ENCODE data around the gene TAPBPL. TPM values are rescaled to one million over a fixed set of nuclear protein-coding genes. Genes with fewer than 3 reads are reported as not detected.
A peak's percentile ranks its signal among the peaks of the same experiment; 100 is the strongest.

TAPBPL gene
- total and polyA plus RNA-seq, 2 of the 13 experiments (the other 11 are each of a cell fraction or from before 2014, with no cell fraction given) = 10.0 to 14.5 TPM

DNA sequence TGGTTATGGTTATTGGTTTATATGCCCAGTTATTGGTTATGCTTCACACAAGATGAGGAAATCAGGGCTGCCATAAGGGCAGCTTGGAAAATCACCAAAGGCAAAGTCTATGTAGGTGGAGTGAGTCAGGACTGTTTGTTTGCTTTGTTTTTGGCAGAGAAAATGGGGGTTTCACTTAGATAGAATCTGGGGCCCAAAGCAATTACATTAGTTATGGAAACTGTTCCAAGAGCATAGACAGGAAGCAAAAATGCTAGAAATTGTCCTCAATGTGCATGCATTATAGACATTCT lies 16.4 kb downstream of the TAPBPL start:
- in situ Hi-C loops (cut with HindIII; ENCODE audit: extremely low pct_ligation_motif_present, low pct_unique_long_range_greater_than_20kb) (loop anchor here (25.0 kb wide), 1 partner anchor 406 kb away; no protein-coding TSS in a partner anchor), intact Hi-C loops (cut with micrococcal nuclease; ENCODE audit: unreplicated experiment) (loop anchor here (10.0 kb wide), 1 partner anchor 133 kb away; no protein-coding TSS in a partner anchor)
- Histone ChIP-seq H3K27me3 (ENCODE audit: control insufficient read depth in 1 of 2, insufficient read depth in 2 of 2, low read length in 2 of 2) (no peaks in the 10 kb centered on the region), H3K4me1 (ENCODE audit: insufficient read depth, low read length) (peaks cover 41% of the 10 kb centered on the region), H3K9ac (ENCODE audit: insufficient read depth, low read depth, low read length) (no peak overlapping the region), H3K36me3 (replicated peaks in 1 of 2; ENCODE audit: control insufficient read depth in 1 of 2, insufficient read depth in 2 of 2, low read length in 2 of 2) (peaks cover 7 to 11% of the 10 kb centered on the region in 2 experiments; a peak in 3 of 5 replicates), H3K9me3 (ENCODE audit: low read length) (no peaks in the 10 kb centered on the region), H4K20me1 (ENCODE audit: insufficient read depth, low read length) (no peaks in the 10 kb centered on the region), H3K4me3 (replicated peaks in 1 of 3; ENCODE audit: insufficient read depth in 1 of 3, low read depth in 2 of 3, low read length in 3 of 3) (no peak overlapping the region), H3K4me2 (ENCODE audit: low read depth, low read length) (peak overlapping the region; percentile 8; the same call in 1 of the 2 replicates), H2AFZ (ENCODE audit: low read length) (no peak overlapping the region), H3K79me2 (ENCODE audit: insufficient read depth, low read length) (no peaks in the 10 kb centered on the region), H3K27ac (ENCODE audit: extremely low read length, insufficient read depth, low read length) (no peak overlapping the region)
- TF ChIP-seq CCAR2 (optimal IDR thresholded peaks at IDR 0.05; ENCODE audit: low read depth, low read length) (no peak), NR3C1 (CRISPR knock-in tag; IDR thresholded peaks at IDR 0.05) (no peak), MAFF (IDR thresholded peaks at IDR 0.05; ENCODE audit: low read depth, low read length) (no peak), ZNF512 (CRISPR knock-in tag; IDR thresholded peaks at IDR 0.05) (no peak), MTF1 (CRISPR knock-in tag; IDR thresholded peaks at IDR 0.05) (no peak), ATAD3A (CRISPR knock-in tag; IDR thresholded peaks at IDR 0.05) (no peak), ZFP90 (CRISPR knock-in tag; IDR thresholded peaks at IDR 0.05; ENCODE audit: borderline replicate concordance) (no peak), ZFYVE20 (CRISPR knock-in tag; IDR thresholded peaks at IDR 0.05; ENCODE audit: borderline replicate concordance, low read depth) (no peak), JUNB (CRISPR knock-in tag; IDR thresholded peaks at IDR 0.05; ENCODE audit: borderline replicate concordance) (no peak), ZNF431 (CRISPR knock-in tag; IDR thresholded peaks at IDR 0.05; ENCODE audit: borderline replicate concordance, low read depth) (no peak)
- TF ChIP-seq, protein P1, sequence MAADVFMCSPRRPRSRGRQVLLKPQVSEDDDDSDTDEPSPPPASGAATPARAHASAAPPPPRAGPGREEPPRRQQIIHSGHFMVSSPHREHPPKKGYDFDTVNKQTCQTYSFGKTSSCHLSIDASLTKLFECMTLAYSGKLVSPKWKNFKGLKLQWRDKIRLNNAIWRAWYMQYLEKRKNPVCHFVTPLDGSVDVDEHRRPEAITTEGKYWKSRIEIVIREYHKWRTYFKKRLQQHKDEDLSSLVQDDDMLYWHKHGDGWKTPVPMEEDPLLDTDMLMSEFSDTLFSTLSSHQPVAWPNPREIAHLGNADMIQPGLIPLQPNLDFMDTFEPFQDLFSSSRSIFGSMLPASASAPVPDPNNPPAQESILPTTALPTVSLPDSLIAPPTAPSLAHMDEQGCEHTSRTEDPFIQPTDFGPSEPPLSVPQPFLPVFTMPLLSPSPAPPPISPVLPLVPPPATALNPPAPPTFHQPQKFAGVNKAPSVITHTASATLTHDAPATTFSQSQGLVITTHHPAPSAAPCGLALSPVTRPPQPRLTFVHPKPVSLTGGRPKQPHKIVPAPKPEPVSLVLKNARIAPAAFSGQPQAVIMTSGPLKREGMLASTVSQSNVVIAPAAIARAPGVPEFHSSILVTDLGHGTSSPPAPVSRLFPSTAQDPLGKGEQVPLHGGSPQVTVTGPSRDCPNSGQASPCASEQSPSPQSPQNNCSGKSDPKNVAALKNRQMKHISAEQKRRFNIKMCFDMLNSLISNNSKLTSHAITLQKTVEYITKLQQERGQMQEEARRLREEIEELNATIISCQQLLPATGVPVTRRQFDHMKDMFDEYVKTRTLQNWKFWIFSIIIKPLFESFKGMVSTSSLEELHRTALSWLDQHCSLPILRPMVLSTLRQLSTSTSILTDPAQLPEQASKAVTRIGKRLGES (CRISPR knock-in tag; IDR thresholded peaks at IDR 0.05; ENCODE audit: borderline replicate concordance) = no peak
- ChIA-PET CTCF (ENCODE audit: low intra/inter-chr PET ratio, low total read pairs) (no interaction called here), POLR2A (interaction anchor here (1.2 to 4.2 kb wide), 3 partner anchors 16 to 67 kb away, joined by 4 to 68 read pairs (median 54); partner anchors contain the start of genes GAPDH, MRPL51 and TAPBPL)
- FAIRE-seq = no peak
- no peak for ATAC-seq
- BruUV-seq (replicated peaks) = no TSS peak
- DNase-seq (ENCODE audit: low spot score) = peak; percentile 43

All from HepG2 (cell line).